Muscle of back (tissue), 11 donors: Measurements from ENCODE around the gene MAPRE2. TPM values are rescaled to one million over a fixed set of nuclear protein-coding genes. Genes with fewer than 3 reads are reported as not detected.
A peak's percentile ranks its signal among the peaks of the same experiment; 100 is the strongest.

Experiments used
- DNase-seq, 3 donors: peaks; one replicate each; pipeline versions ENCODE4 v3.0.0 to v3.0.0-alpha.2; 2013
- polyA plus RNA-seq, 10 donors: library from polyadenylated mRNA; unstranded; fragments of 120-200 nt; gene quantifications; one replicate each; pipeline ENCODE4 v1.2.1, GENCODE V29; 2013; ENCODE audit not compliant: insufficient read length in 10 of 10

Gene MAPRE2
- polyA plus RNA-seq, 10 donors = 24.6 to 35.5 (median 30.4) TPM

DNA sequence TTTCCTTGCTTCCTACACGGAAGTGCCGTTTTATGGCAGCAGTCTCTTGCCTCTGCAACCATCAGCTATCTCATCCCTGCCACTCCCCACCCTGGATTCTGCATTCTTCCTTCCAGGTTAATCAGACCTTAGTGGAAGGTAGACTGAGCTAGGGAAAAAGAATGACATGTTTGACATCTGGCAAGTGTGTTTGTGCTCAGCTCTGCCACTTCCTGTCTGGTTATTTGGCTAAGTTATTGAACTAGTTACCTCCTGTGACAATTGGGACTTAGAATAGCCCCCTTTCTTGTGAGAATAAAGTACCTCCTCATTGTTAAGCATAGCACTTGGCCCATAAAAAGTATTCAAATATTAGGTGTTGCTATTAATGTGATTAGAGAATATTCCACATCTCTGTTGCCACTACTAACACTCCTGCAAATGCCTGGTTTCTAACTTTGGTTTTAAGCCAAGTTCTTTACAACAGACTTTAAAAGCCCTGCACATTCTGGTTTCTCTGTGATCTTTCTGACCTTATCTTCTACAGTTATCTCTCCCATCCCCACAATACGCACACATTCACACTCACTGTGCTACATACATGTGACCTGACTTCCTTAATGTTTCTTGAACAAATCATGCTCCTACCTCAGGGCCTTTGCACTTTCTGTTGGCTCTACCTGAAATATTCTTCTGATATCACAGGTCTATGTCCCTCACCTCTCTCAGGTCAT, 10.8 kb upstream of the MAPRE2 start:
- no peak for DNase-seq

DNA sequence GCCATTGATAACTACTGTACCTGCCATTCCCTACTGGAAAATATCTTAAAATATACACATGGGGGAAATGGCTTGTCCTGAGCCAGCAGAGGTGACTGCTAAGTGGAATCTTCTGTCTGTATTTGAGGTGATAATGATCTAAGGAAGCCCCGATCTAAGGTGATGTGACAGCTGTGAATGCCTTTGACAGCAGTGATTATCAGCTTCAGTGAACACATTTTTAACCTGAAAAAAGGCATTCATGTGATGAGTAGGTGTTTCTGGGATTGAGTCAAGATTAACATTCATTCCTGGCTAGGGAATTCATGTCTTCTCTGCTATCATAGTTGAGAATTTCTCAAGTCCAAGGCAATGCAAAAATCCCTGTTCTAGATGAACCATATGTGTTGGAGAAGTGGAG, 9.1 kb upstream of the MAPRE2 start:
- no peak for DNase-seq

DNA sequence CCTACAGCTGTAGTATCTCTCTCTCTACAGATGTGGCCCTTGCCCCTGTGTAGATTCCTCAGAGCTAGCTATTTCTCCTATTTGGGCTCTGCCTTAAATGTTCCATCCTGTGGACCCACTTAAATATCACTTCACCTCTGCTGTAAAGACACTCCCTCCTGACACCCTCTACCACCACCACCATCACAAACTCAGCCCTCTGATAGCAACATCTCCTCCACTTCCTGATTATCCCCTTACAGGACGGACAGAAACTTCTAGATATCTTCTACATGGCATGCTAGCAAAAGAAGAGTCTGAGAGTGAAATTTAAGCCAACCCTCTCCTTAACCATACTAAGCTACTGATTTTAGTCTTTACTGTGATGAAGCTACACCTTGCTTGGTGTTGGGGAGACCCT, 3.2 kb upstream of the MAPRE2 start:
- no peak for DNase-seq

DNA sequence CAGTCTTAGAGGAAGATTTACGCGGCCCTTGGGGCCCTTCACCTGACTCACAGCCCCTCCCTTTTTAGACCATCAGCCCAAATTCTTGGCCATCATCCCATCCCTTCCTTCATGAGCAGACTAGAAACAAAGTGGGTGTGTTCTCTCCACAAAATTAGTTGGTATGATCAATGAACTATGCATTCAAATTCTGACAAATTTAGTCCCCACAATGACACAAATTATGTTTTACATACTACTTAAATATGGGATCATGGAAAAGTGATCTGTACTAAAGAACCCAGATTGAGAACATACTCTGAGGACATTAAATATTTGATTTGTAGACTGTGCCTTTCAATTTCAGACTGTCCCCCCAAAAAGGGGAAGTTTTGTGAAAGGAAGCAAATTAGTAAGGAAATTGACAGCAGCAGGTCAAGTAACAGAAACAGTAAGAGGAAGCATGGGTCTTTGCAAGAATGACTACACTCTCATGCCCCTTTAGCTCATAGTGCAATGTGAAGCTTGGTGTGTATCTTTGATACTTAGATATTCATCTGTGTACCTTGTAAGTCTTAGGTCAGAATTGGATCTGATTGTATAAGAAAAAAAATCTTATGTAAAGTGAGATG, 2.2 kb upstream of the MAPRE2 start:
- no peak for DNase-seq

DNA sequence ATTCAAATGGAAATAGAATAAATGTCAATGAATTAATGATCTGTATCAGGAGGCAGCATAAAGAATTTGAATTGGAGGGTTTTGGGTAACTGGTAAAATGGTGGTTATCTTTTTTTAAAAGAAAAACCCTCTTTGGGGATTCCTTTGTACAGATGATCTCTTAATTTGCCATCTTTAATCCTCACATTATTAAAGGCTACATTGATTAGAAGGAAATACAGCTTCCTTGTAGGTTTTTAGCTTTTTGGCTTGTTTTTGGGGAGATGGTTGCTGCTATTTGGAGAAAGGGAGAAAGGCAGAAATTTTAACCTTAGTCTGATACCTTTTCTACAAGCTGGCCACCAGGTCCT, 600 bp upstream of the MAPRE2 start:
- no peak for DNase-seq

DNA sequence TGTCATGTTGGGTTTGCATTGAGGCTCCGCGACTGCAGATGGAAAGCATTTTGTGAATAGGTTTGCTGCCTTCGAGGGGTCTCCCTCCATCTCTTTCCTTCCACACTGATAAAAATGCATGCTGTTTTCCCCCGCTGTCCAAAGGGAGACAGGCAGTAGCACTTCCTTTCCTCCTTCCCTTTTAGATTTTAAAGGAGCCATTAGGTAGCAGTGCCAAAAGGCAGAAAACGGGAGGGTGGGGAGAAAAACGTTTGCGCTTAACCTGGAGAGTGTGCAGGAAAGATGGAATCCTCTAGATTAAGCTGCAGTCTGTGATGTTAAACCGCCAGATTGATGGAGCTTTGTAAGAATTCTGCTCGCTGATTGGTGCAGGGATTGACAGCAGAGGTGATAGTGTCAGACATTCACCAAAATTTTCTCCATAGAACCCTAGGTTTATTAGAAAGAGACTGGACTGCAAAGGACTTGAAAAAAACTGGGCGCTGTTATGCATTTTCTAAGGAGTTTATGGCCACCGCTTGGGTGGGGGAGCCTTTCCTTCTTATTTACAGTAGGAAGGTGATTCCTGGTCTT, 688 bp downstream of the MAPRE2 start:
- no peak for DNase-seq

DNA sequence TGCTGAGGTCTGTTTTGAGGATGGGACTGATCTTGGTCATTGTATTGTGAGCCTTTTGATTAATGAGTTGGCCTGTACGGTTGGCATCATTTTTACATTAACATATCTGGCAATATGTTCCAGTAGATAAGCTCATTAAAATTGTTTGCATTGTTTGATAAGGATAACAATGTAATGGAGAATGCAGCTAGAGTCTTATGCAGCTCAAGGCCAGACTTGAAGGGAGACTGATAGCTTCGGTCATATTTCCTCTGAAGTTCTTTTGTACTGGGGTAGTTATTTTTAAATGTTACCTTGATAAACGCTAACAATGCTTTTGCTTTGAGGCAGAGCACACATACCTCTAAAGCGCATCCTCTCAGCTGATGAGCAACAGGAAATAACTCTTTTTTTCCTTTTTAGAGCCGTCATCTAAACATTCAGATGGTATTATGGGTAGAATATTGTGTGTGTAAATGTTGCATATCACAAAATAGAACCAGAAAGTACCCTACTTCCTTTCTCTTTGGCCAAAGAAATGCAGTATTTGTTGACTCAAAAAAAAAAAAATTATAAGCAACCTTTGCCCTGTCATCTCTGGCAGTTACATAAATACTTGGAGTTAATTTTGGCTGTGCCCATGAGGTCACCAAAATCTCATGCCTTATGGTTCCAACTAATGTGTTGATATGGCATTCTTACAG, 1.3 kb downstream of the MAPRE2 start:
- DNase-seq = no peak

DNA sequence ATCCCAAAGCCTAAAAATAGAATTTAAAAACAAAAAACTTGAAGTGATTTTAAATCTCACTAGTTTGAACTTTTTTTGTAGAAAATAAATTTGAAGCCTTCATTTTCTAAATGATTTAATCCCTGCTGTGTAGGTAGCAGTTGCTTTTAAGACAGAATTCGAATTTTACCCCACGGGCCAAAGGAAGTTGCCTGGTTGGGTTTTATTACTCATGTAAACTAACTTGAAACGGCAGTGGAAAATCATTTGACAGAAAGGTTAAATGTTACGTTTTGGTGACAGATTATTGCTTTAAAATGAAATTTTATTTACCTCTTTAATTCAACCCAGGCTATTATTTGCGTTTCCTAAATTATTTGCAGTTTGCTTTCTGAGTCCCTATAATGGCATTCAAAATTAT, 2.0 kb downstream of the MAPRE2 start:
- DNase-seq = no peak

DNA sequence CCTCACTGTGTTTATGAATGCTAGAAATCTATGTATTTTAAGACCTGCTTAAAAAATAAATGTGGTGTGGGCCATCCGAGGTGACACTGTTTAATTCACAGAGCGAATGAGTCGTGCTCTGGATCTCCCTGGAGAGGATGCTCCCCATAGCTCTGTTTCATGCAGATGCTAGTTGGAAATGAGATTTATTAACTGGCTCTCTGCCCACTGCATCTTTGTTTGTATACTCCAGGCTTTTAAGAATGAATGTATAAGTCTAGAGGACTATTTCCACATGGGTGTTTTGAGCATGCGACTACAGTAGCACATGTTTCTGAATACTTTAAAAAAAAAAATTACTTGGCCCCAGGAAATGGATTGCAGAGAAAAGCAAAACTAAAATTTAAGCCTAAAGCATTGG, 3.9 kb downstream of the MAPRE2 start:
- peak in 2 of 3 donors; percentile 35 to 80 for DNase-seq

DNA sequence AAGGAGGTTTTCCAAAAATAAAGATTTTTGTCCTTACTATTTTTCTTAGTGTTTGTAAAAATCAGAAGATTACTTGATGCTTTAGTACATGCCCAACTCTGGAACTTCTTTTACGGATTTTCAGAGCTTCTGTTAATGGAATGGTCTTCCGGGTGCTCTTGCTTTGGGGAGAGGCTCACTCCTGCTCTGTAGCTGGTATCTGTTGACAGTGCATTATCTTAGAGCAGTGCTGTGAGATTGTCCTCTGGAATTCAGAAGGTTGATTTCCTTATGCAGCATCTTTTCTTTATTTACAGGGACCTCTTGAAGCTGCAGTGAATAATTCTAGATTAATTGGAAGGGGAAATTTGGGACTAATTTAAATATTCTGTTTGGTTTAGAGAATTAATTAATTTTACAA, 4.6 kb downstream of the MAPRE2 start:
- DNase-seq = no peak

DNA sequence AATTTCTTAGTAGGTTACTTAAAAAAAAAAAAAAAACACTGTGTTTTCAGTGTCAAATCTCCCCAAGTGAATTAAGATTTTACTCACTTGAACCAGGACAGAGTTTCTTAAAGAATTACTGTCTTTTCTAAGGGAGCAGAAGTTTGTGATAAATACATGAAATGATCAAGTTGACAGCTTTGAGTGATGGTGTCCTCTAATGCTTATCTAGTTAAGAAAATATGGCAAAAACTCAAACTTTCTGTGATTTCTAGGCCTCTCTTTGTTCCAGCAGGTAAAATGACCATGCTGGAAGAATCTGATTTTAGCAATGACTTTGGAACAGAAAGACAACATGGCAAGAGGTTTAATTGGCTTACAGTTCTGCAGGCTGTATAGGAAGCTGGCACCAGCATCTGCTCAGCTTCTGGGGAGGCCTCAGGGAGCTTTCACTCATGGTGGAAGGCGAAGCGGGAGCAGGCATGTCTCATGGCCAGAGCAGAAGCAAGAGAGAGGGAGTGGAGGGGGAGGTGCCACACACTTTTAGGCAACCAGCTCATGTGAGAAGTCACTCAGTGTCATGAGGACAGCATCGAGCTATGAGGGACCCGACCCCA, 6.6 kb downstream of the MAPRE2 start:
- no peak for DNase-seq

DNA sequence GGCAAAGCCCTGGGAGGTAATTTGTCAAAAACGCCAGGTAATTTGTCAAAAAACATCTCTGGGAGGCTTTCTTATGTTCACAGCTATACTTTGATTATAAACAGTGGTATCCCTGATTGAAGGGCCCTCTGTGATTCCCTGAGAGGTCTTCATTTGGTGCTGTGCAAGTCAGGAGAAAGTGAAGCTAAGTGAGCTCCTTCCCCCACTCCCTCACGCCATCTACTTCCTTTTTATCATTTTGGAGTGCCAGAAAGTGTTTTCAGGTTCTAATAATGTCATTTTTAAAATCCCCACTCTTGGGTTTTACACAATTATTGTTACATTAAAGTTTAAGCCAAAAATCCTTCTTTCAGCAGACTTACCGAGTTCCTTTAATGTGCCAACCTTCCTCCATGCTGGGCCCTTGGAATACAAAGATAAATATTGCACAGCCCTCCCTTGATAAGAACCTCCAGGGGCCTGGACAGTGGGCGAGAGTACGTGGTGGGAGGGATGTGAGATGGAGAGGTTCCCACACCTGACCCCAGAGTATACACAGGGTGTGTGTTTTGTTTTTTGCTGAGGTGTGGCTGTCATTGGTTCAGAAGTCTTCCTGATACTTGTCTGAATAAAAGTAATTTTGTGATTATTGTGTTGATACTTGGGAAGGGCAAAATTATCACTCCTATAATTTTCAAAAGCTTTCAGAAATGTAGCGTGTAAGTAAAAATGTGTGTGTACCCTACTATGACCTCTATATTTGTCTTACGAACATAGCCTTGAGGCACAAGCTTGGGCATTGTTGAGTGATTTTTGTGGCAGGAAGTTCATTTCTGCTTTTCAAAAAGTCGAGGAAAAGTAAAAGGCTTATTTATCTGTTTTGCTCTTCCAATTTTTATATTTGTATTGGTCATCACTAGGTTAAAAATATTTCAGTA, 8.2 kb downstream of the MAPRE2 start:
- no peak for DNase-seq

DNA sequence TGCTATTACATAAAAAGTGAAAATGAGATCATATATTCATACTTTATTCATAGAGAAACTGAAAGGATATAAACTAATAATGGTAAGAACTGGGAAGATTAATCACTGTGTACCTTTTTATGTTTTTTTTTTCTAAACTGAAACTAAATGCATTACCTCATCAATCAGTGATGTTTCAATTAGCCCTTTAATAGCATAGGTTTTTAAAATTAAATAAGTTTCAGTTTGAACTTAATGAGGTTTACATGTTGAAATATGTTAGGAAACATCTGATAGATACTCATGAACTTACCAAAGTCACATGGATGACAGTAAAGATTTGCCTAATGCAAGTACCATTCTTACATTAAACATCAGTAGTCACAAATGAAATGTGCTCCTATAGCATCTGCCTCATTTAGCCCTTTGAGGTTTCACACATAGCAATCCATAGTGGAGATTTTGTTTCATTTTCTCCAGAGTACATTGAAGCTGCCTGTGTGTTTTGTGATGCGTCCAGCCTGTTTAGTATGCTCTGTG, 8.9 kb downstream of the MAPRE2 start:
- peak in 1 of 3 donors; percentile 43 for DNase-seq

DNA sequence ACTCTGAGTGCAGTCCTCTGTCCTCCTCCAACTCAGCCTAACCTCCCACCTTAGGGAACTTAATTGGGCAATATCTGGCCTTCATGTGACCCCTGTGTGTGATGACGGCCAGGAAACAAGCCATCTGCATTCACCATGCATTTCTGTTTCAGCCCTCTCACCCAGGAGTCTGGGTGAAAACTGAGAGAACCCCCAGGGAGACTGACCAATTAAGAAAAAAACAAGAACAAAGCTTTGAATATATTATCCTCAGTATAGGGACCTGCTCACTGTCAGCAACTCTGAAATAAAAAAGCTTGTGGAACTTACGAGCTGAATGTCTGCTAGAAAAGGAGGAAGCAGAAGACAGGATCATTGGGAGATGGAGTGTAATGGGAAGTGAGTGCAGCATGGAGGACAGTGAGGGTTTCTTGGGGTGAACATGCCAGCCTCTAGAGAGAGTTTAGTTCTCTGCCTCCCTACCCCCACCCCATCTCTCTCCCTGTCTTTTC, 9.5 kb downstream of the MAPRE2 start:
- no peak for DNase-seq

DNA sequence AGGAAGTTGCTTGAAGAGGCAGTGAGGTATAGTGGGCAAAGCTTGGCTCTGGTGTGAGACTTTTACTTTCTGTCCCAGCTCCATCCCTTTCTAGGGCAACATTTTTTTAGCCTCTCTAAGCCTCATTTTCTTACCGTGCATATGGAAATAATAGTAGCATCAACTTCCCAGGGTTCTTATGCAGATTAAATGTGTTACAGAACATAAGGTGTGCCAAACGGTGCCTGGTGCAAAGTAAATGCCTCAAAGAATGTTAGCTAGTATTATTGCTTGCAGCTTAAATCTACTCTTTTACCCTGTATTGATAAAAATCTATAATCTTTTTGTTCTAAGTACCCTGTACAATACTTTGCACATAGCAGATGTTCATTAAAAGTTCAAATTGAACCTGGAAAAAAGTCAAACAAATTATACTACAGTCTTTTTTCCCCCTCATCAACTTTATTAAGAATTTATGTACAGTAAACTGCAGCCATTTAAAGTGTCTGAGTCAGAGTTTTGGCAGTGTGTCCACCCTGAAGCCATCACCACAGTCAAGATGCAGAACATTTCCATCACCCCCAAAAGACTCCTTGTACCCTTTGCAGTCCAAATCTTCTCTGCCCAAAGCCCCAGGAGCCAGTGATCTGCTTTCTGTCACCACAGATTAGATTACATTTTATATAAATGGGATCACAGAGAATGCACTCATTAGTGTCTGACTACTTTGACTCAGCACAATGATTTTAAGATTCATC, 10.6 kb downstream of the MAPRE2 start:
- no peak for DNase-seq

DNA sequence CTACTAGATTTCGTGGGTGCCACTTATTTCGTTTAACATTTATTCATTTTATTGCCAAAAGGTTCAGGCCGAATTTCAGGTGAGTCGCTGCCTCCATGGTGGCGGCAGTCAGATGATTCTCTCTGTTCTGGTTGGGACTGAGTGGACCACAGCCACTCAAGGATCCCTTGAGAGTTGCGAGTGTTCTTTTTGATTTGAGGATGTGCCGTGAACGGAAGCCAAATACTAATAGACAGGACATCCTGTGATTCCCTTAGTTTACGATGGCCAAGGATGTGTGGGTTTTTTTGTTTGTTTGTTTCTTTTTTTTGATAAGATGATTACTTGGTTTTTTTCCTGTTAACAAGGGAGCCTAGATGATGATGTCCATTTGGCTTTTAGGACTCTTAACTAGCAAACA, 13.2 kb downstream of the MAPRE2 start:
- DNase-seq = no peak

DNA sequence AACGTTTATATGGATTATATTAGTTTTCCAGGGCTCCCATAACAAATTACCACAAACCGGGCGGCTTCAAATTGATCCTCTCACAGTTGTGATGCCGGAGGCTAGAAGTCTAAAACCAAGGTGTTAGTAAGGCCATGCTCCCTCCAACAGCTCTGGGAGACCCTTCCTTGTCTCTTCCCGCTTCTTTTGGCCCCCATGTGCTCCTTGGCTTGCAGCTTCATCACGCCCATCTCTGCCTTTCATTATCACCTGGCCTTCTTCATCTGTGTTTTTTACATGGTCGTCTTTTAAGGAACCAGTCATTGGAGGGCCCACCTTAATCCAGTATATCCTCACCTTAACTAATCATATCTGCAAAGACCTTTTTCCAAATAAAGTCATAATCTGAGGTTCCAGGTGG, 13.9 kb downstream of the MAPRE2 start:
- DNase-seq = no peak

DNA sequence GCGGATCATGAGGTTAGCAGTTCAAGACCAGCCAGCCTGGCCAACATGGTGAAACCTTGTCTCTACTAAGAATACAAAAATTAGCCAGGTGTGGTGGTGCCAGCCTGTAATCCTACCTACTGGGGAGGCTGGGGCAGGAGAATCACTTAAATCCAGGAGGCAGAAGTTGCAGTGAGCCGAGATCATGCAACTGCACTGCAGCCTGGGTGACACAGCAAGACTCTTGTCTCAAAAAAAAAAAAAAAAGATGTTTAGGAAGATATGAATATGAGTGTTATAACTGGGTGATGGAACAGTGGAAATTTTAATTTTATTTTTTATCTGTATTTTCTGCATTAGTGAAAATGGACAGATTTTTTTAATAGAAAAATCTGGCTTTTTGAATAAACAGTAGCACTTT, 14.5 kb downstream of the MAPRE2 start:
- DNase-seq = no peak

DNA sequence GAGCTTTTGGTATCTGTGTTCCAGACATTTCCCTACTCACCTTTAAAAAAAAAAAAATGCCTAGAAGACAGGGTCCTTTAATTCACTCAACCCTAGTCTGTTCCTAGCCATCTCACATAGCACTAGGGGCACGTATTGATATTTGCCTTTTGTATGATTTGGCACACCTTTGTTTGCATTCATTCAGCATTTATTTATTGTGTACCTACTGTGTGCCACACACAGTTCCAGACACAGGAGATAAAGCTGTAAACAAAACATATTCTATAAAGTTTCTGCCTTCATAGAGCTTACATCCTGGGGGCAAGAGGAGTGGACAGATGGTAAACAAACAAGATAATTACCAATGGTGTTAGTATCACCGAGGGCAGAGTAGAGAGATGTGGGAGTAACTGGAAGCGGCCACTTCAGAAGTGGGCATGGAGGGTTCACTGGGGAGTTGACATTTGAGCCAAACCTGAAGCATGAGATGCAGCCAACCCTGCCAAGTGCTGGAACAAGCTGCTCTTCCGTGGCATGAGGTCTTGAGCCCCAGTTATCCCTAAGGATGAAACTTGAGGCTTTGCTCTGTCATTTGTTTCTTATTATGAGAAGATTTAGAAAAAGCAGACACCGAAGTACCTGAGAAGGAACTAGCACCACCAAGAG, 18.2 kb downstream of the MAPRE2 start:
- no peak for DNase-seq
